Measurements from ENCODE around the gene ANGEL1. TPM values are rescaled to one million over a fixed set of nuclear protein-coding genes. Genes with fewer than 3 reads are reported as not detected.

The ANGEL1 gene
- total and polyA plus RNA-seq, 2 of the 13 experiments (the other 11 are each of a cell fraction or from before 2014, with no cell fraction given): 14.3 to 20.1 TPM

- ATAC-seq: no peak
- Histone ChIP-seq H3K9ac (ENCODE audit: insufficient read depth, low read depth, low read length) (no peak overlapping the region), H3K79me2 (ENCODE audit: insufficient read depth, low read length) (no peaks in the 10 kb centered on the region), H3K4me3 (replicated peaks in 1 of 3; ENCODE audit: insufficient read depth in 1 of 3, low read depth in 2 of 3, low read length in 3 of 3) (no peak overlapping the region), H2AFZ (ENCODE audit: low read length) (no peak overlapping the region), H3K4me2 (ENCODE audit: low read depth, low read length) (no peak overlapping the region), H3K4me1 (ENCODE audit: insufficient read depth, low read length) (peaks cover 48% of the 10 kb centered on the region), H3K27ac (ENCODE audit: extremely low read length, insufficient read depth, low read length) (no peak overlapping the region), H3K27me3 (ENCODE audit: control insufficient read depth in 1 of 2, insufficient read depth in 2 of 2, low read length in 2 of 2) (0 out of 5 replicates have a peak, but pooled peaks cover 0 to 4% of the 10 kb centered on the region in 2 experiments), H3K9me3 (ENCODE audit: low read length) (no peaks in the 10 kb centered on the region), H4K20me1 (ENCODE audit: insufficient read depth, low read length) (no peaks in the 10 kb centered on the region), H3K36me3 (replicated peaks in 1 of 2; ENCODE audit: control insufficient read depth in 1 of 2, insufficient read depth in 2 of 2, low read length in 2 of 2) (no peaks in the 10 kb centered on the region)
- peak; percentile 16; the same call in 1 of the 2 replicates for TF ChIP-seq CEBPG (CRISPR knock-in tag; IDR thresholded peaks at IDR 0.05)
- TF ChIP-seq PCBP1 (IDR thresholded peaks at IDR 0.05; ENCODE audit: borderline replicate concordance, low read depth, low read length): no peak
- ChIA-PET CTCF (ENCODE audit: low intra/inter-chr PET ratio, low total read pairs) (no interaction called here), POLR2A (no interaction called here)
- in situ Hi-C loops (cut with HindIII; ENCODE audit: extremely low pct_ligation_motif_present, low pct_unique_long_range_greater_than_20kb) (no loop called here), intact Hi-C loops (cut with micrococcal nuclease; ENCODE audit: unreplicated experiment) (no loop called here)
- WGBS (ENCODE audit: low lambda C conversion rate): 55% methylated on average over 12 of the region's 13 CpGs
- no peak for DNase-seq (ENCODE audit: low spot score)
- BruUV-seq (replicated peaks): no TSS peak
- no peak for FAIRE-seq
Measured at GRCh38 chr14:76836029-76836630, 23.4 kb upstream of the ANGEL1 start.

DNA sequence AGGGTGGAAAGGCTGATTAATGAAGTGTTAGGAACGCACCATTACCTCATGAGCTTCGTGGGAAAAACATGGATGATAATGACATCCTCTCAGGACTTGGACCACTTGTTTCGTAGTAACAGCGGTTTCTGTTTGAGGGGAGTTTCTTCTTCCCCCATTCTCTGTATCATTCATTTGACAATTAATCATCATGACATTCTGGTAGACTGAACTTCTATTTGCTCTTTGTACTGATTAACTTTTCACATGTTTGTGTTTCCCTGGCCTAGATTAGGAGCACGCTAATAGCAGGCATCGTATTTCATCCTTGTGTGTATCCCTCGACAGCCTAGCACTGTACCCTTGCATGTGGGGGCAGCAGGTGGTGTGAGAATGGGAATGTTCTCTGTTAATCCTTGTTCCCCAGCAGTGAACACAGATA is 21.6 kb upstream of the ANGEL1 start:
- CTCF ChIA-PET (ENCODE audit: low intra/inter-chr PET ratio, low total read pairs): no interaction called here
- Histone ChIP-seq H3K4me1 (ENCODE audit: insufficient read depth, low read length) (peaks cover 66% of the 10 kb centered on the region), H3K36me3 (replicated peaks in 1 of 2; ENCODE audit: control insufficient read depth in 1 of 2, insufficient read depth in 2 of 2, low read length in 2 of 2) (no peaks in the 10 kb centered on the region), H4K20me1 (ENCODE audit: insufficient read depth, low read length) (no peaks in the 10 kb centered on the region), H3K4me2 (ENCODE audit: low read depth, low read length) (peak overlapping the region; percentile 54), H3K9ac (ENCODE audit: insufficient read depth, low read depth, low read length) (no peak overlapping the region), H3K27me3 (ENCODE audit: control insufficient read depth in 1 of 2, insufficient read depth in 2 of 2, low read length in 2 of 2) (0 out of 5 replicates have a peak, but pooled peaks cover 0 to 4% of the 10 kb centered on the region in 2 experiments), H3K9me3 (ENCODE audit: low read length) (no peaks in the 10 kb centered on the region), H2AFZ (ENCODE audit: low read length) (no peak overlapping the region), H3K4me3 (replicated peaks in 1 of 3; ENCODE audit: insufficient read depth in 1 of 3, low read depth in 2 of 3, low read length in 3 of 3) (no peak overlapping the region; a peak in 1 of 6 replicates), H3K27ac (ENCODE audit: extremely low read length, insufficient read depth, low read length) (no peak overlapping the region), H3K79me2 (ENCODE audit: insufficient read depth, low read length) (no peaks in the 10 kb centered on the region)
- peak; percentile 66 for ATAC-seq
- in situ Hi-C loops (cut with HindIII; ENCODE audit: extremely low pct_ligation_motif_present, low pct_unique_long_range_greater_than_20kb): no loop called here
- 0% methylated on average over 7 of the region's 7 CpGs for WGBS (ENCODE audit: low lambda C conversion rate)
- BruUV-seq (replicated peaks): no TSS peak
- POLR2A ChIA-PET: no interaction called here
- peak; percentile 56 for FAIRE-seq
- intact Hi-C loops (cut with micrococcal nuclease; ENCODE audit: unreplicated experiment): no loop called here
- peak; percentile 60 for DNase-seq (ENCODE audit: low spot score)
- TF ChIP-seq ZFX (CRISPR knock-in tag; IDR thresholded peaks at IDR 0.05; ENCODE audit: low read depth) (0 out of 2 replicates have a peak, but pooled peaks have one; percentile 18), FOXA1 (IDR thresholded peaks at IDR 0.05) (no peak), FOXA1 (CRISPR knock-in tag; IDR thresholded peaks at IDR 0.05) (0 out of 2 replicates have a peak, but pooled peaks have one; percentile 7), CREB1 (IDR thresholded peaks at IDR 0.05) (no peak), CREB1 (CRISPR knock-in tag; IDR thresholded peaks at IDR 0.05) (no peak), TBX2 (CRISPR knock-in tag; IDR thresholded peaks at IDR 0.05; ENCODE audit: borderline replicate concordance) (peak; percentile 41; the same call in 1 of the 2 replicates), HNF1A (IDR thresholded peaks at IDR 0.05; ENCODE audit: low read depth) (peak; percentile 39; the same call in 1 of the 2 replicates), HNF1A (CRISPR knock-in tag; IDR thresholded peaks at IDR 0.05; ENCODE audit: borderline replicate concordance) (peak; percentile 58; the same call in 1 of the 2 replicates), HMGXB4 (CRISPR knock-in tag; IDR thresholded peaks at IDR 0.05; ENCODE audit: borderline replicate concordance in 1 of 2, low read depth in 1 of 2) (no peak)

Measured in HepG2 (cell line).